GM18505 (cell line): Measurements from ENCODE around the gene AFG1L.
A peak's percentile ranks its signal among the peaks of the same experiment; 100 is the strongest.
"Not testable (repeated sequence)": the region's sequence is repeated elsewhere in the genome, so short reads cannot be mapped to it uniquely, and the experiment has no call there.

ENCODE experiments used
- ATAC-seq: cut with Tn5 transposase; IDR thresholded peaks from one replicate; pipeline ENCODE4 v1.9.1; 2021; ENCODE audit not compliant: unreplicated experiment
- POLR2A ChIP-seq: IDR thresholded peaks from 4 replicates; pipeline ENCODE4 v1.6.1; 2011; ENCODE audit warnings: borderline replicate concordance; ENCODE audit not compliant: insufficient read depth, insufficient read length; ENCODE audit errors: extremely low read depth

The AFG1L gene

GRCh38 chr6:108268845-108269244 is 26.0 kb upstream of the AFG1L start:
- ATAC-seq, result no peak
- TF ChIP-seq POLR2A, result no peak

- not testable (repeated sequence) for ATAC-seq
Measured at GRCh38 chr6:108269955-108270354, 24.9 kb upstream of the AFG1L start.

GRCh38 chr6:108274546-108274945 is 20.3 kb upstream of the AFG1L start:
- no peak for TF ChIP-seq POLR2A
- ATAC-seq, result no peak

- no peak for ATAC-seq
- TF ChIP-seq POLR2A, result no peak
Measured at GRCh38 chr6:108275976-108276375, 18.9 kb upstream of the AFG1L start.

GRCh38 chr6:108277295-108277694 is 17.6 kb upstream of the AFG1L start:
- ATAC-seq, result no peak
- TF ChIP-seq POLR2A, result no peak

GRCh38 chr6:108277831-108278230 is 17.0 kb upstream of the AFG1L start:
- no peak for TF ChIP-seq POLR2A

GRCh38 chr6:108285381-108285780 is 9.5 kb upstream of the AFG1L start:
- TF ChIP-seq POLR2A, result no peak
- no peak for ATAC-seq

More at GRCh38 chr6:108277831-108278230, 17.0 kb upstream of the AFG1L start:
- ATAC-seq, result no peak

- ATAC-seq, result no peak
- no peak for TF ChIP-seq POLR2A
Measured at GRCh38 chr6:108286366-108286765, 8.5 kb upstream of the AFG1L start.

- no peak for TF ChIP-seq POLR2A
- ATAC-seq, result no peak
Measured at GRCh38 chr6:108287373-108287772, 7.5 kb upstream of the AFG1L start.

- TF ChIP-seq POLR2A, result no peak
- no peak for ATAC-seq
Measured at GRCh38 chr6:108288742-108289141, 6.1 kb upstream of the AFG1L start.

GRCh38 chr6:108291091-108291490 is 3.8 kb upstream of the AFG1L start:
- TF ChIP-seq POLR2A, result no peak
- ATAC-seq, result no peak

- ATAC-seq, result not testable (repeated sequence)
Measured at GRCh38 chr6:108292561-108292960, 2.3 kb upstream of the AFG1L start.

- ATAC-seq, result no peak
- no peak for TF ChIP-seq POLR2A
Measured at GRCh38 chr6:108293527-108294296, 1.1 kb upstream of the AFG1L start.

GRCh38 chr6:108294297-108294726 is 542 bp upstream of the AFG1L start:
- no peak for TF ChIP-seq POLR2A
- peak; percentile 16 for ATAC-seq

GRCh38 chr6:108295676-108296075 is 822 bp downstream of the AFG1L start:
- no peak for TF ChIP-seq POLR2A
- no peak for ATAC-seq
